Measurements from ENCODE around the gene EPO.

The EPO gene

GRCh38 chr7:100720279-100720670 lies at the start of gene EPO:
Gene EPO (plus strand): TSS chr7:100720468. CDS start chr7:100720981, 513 bp downstream.
- DNase-seq = no peak

- no peak for DNase-seq
Measured at GRCh38 chr7:100671353-100672327, 48.6 kb upstream of the EPO start.

- DNase-seq = peak; percentile 99
Measured at GRCh38 chr7:100673302-100673941, 46.8 kb upstream of the EPO start, which contains the start of gene GNB2. Gene GNB2 (plus strand): TSS chr7:100673740. CDS start chr7:100676266, 2,526 bp downstream.

- DNase-seq = peak; percentile 60
Measured at GRCh38 chr7:100673942-100674410, 46.3 kb upstream of the EPO start.

GRCh38 chr7:100674411-100675104 lies 45.7 kb upstream of the EPO start:
- DNase-seq = peak; percentile 62

- DNase-seq = peak; percentile 67
Measured at GRCh38 chr7:100675105-100675451, 45.2 kb upstream of the EPO start.

GRCh38 chr7:100675581-100676350 lies 44.5 kb upstream of the EPO start:
- DNase-seq = peak; percentile 88

GRCh38 chr7:100676501-100677306 lies 43.6 kb upstream of the EPO start:
- DNase-seq = no peak

GRCh38 chr7:100677308-100678267 lies 42.7 kb upstream of the EPO start:
- DNase-seq = no peak

GRCh38 chr7:100678291-100678984 lies 41.8 kb upstream of the EPO start:
- no peak for DNase-seq

- DNase-seq = no peak
Measured at GRCh38 chr7:100679129-100679926, 40.9 kb upstream of the EPO start.

GRCh38 chr7:100679927-100680575 lies 40.2 kb upstream of the EPO start:
- DNase-seq = no peak

GRCh38 chr7:100680576-100681271 lies 39.5 kb upstream of the EPO start:
- no peak for DNase-seq

GRCh38 chr7:100681491-100682227 lies 38.6 kb upstream of the EPO start:
- no peak for DNase-seq

- no peak for DNase-seq
Measured at GRCh38 chr7:100682228-100682741, 38.0 kb upstream of the EPO start.

- DNase-seq = no peak
Measured at GRCh38 chr7:100682991-100683658, 37.1 kb upstream of the EPO start.
